K562 (cell line): ENCODE data around the gene PELI2. TPM values are rescaled to one million over a fixed set of nuclear protein-coding genes. Genes with fewer than 3 reads are reported as not detected.

Source experiments
- ATAC-seq: fragments of 200-7000 bp; cut with Tn5 transposase; 3 replicates; pipeline ENCODE4 v1.9.1; 2020; ENCODE audit warnings: moderate library complexity
- BruUV-seq: library from RNA; stranded (reverse); fragments of 400-500 nt; replicated peaks from 2 replicates; lab custom pipeline; 2021; lab: Mats Ljungman, UMichigan
- CTCF ChIA-PET: fragments of 300-600 bp; formaldehyde crosslinking; extraction: SDS; loops from one replicate; lab custom pipeline; 2021; ENCODE audit warnings: low intra/inter-chr PET ratio; lab: Yijun Ruan, JAX
- POLR2A ChIA-PET: fragments of 300-600, 350-650 bp; sonication (Branson Sonifier 250); formaldehyde crosslinking; extraction: SDS; loops from one replicate; lab custom pipeline; 2021; ENCODE audit warnings: antibody characterized with exemption, inconsistent platforms; lab: Yijun Ruan, JAX
- DNase-seq, 4 experiments: peaks; one replicate each; pipeline versions ENCODE4 v3.0.0 to v3.0.0-alpha.2; 2011 to 2018; ENCODE audit warnings: low spot score in 3 of 4, mixed read lengths in 3 of 4; ENCODE audit errors: extremely low read depth in 1 of 4
- FAIRE-seq: peaks from 2 replicates; lab custom pipeline; 2011; peaks lifted over from hg19 to GRCh38; lab: Jason Lieb, UNC
- H2AFZ ChIP-seq: 2 replicates; pipeline ENCODE4 v1.6.0; 2011; ENCODE audit warnings: low read depth, low read length, control low read depth, inconsistent platforms
- H3K27ac ChIP-seq: fragments of 200-600 bp; 3 replicates; pipeline ENCODE4 v1.8.0; 2011; ENCODE audit warnings: low read depth, mild to moderate bottlenecking, control low read depth, inconsistent platforms, low read length, moderate library complexity, mixed read lengths; ENCODE audit errors: extremely low read depth
- H3K27me3 ChIP-seq, 2 experiments: fragments of 300-600 bp in 1 of 2; 2 replicates in 1 of 2; 3 replicates in 1 of 2; pipeline versions ENCODE4 v1.6.0 to v1.8.0; 2011; ENCODE audit warnings: inconsistent platforms in 2 of 2, low read length in 2 of 2, mild to moderate bottlenecking in 1 of 2, mixed read lengths in 1 of 2, moderate library complexity in 1 of 2; ENCODE audit not compliant: control insufficient read depth in 2 of 2, insufficient read depth in 2 of 2
- H3K36me3 ChIP-seq: fragments of 300-600 bp; 3 replicates; pipeline ENCODE4 v1.8.0; 2011; ENCODE audit warnings: mild to moderate bottlenecking, low read length, inconsistent platforms; ENCODE audit not compliant: control insufficient read depth, insufficient read depth
- H3K4me1 ChIP-seq, 2 experiments: fragments of 200-600 bp in 1 of 2; replicated peaks in 1 of 2; 2 replicates in 1 of 2; 3 replicates in 1 of 2; pipeline versions ENCODE4 v1.5.1 to v1.8.0; 2011; ENCODE audit warnings: inconsistent platforms in 2 of 2, low read length in 2 of 2, mild to moderate bottlenecking in 1 of 2, mixed read lengths in 1 of 2, moderate library complexity in 1 of 2; ENCODE audit not compliant: control insufficient read depth in 2 of 2, insufficient read depth in 2 of 2
- H3K4me2 ChIP-seq: 2 replicates; pipeline ENCODE4 v1.6.1; 2011; ENCODE audit warnings: low read length, control low read depth, inconsistent platforms, mixed read lengths; ENCODE audit not compliant: insufficient read depth
- H3K4me3 ChIP-seq: fragments of 200-600 bp; sonication (generic), shearing (Covaris generic); 2 replicates; pipeline ENCODE4 v1.5.1; 2016; ENCODE audit warnings: control low read depth, inconsistent platforms
- H3K79me2 ChIP-seq: fragments of 200-600 bp; 3 replicates; pipeline ENCODE4 v1.8.0; 2011; ENCODE audit warnings: low read length, inconsistent platforms; ENCODE audit not compliant: control insufficient read depth, insufficient read depth
- H3K9ac ChIP-seq, 2 experiments: 2 replicates each; pipeline versions ENCODE4 v1.6.0 to v1.6.1; 2011; ENCODE audit warnings: low read depth in 2 of 2, low read length in 2 of 2, control low read depth in 1 of 2, inconsistent platforms in 1 of 2, mild to moderate bottlenecking in 1 of 2, mixed read lengths in 1 of 2; ENCODE audit not compliant: insufficient read depth in 1 of 2
- H3K9me1 ChIP-seq: one replicate; pipeline ENCODE4 v1.6.0; 2011; ENCODE audit warnings: inconsistent platforms, mild to moderate bottlenecking, low read length, moderate library complexity; ENCODE audit not compliant: control insufficient read depth, insufficient read depth
- H3K9me3 ChIP-seq: replicated peaks from 2 replicates; pipeline ENCODE4 v1.5.1; 2011; ENCODE audit warnings: low read depth, low read length, inconsistent platforms; ENCODE audit not compliant: control insufficient read depth, insufficient read depth
- H4K20me1 ChIP-seq: replicated peaks from 2 replicates; pipeline ENCODE4 v1.6.1; 2011; ENCODE audit warnings: low read length, inconsistent platforms, mixed read lengths; ENCODE audit not compliant: control insufficient read depth, insufficient read depth
- BRF2 ChIP-seq: IDR thresholded peaks from 3 replicates; pipeline ENCODE4 v1.6.1; 2011; ENCODE audit warnings: borderline replicate concordance, mild to moderate bottlenecking; ENCODE audit not compliant: insufficient read length, insufficient read depth
- CBX8 ChIP-seq: fragments of 200-600 bp; sonication (generic); IDR thresholded peaks from 2 replicates; pipeline ENCODE4 v1.6.1; 2012; ENCODE audit warnings: borderline replicate concordance, mixed run types, low read depth, mild to moderate bottlenecking, moderate library complexity, mixed read lengths, low read length, control low read depth, inconsistent platforms; ENCODE audit not compliant: poor library complexity, severe bottlenecking; ENCODE audit errors: extremely low read depth
- NCOA1 ChIP-seq: fragments of 450-650 bp; IDR thresholded peaks from 2 replicates; pipeline ENCODE4 v1.6.1; 2016; ENCODE audit warnings: low read depth
- PCBP1 ChIP-seq: fragments of 200-400 bp; formaldehyde crosslinking; IDR thresholded peaks from 2 replicates; pipeline ENCODE4 v1.6.1; 2018; ENCODE audit warnings: mild to moderate bottlenecking, low read depth, low read length; ENCODE audit not compliant: poor library complexity, severe bottlenecking
- REST ChIP-seq, 2 experiments: fragments of 450-650 bp; formaldehyde crosslinking in 1 of 2; IDR thresholded peaks; 2 replicates each; pipeline versions ENCODE4 v1.4.0 to v1.6.1; 2014 to 2020; ENCODE audit warnings: mild to moderate bottlenecking in 2 of 2, borderline replicate concordance in 1 of 2, low read depth in 1 of 2
- WGBS: fragments of 100-300 bp; shearing (Covaris generic); methylation state at CpG from one replicate; pipeline ENCODE4 v1.1.6; 2016; ENCODE audit warnings: low coverage, mixed read lengths; ENCODE audit not compliant: insufficient coverage; ENCODE audit errors: missing lambda C conversion rate; 5-methylcytosine and 5-hydroxymethylcytosine counted together
- in situ Hi-C: fragments of 300-500 bp; cut with MboI; formaldehyde crosslinking; loops from 4 replicates; pipeline ENCODE4 v1.15.0; 2018; ENCODE audit warnings: inconsistent platforms, mixed read lengths
- intact Hi-C: fragments of 100-400 bp; cut with micrococcal nuclease; formaldehyde crosslinking; loops from 2 replicates; pipeline ENCODE4 v1.14.2; 2022
- polyA plus RNA-seq, 8 experiments: library from polyadenylated mRNA; depleted of rRNA in 4 of 8; stranded (reverse) in 5 of 8; unstranded in 3 of 8; fragments of >200 nt; fragmentation: Nextera tagmentation in 2 of 8; fragmentation: Illumina TruSeq in 1 of 8; extraction: Ambion mirVana in 2 of 8; extraction: Trizol in 1 of 8; gene quantifications; 2 replicates each; pipeline versions ENCODE4 v1.2.1 to v1.2.3, GENCODE V29; 2011 to 2014; ENCODE audit warnings: inconsistent platforms in 1 of 8, missing spikeins in 1 of 8
- total RNA-seq, 7 experiments: library from RNA; depleted of rRNA in 6 of 7; stranded (reverse); fragments of >200 nt in 6 of 7; fragmentation: Illumina TruSeq in 2 of 7; extraction: Trizol in 2 of 7; gene quantifications; 2 replicates each; pipeline versions ENCODE4 v1.2.1 to v1.2.3, GENCODE V29; 2011 to 2021; ENCODE audit warnings: low replicate concordance in 1 of 7

Gene PELI2
- total and polyA plus RNA-seq, 9 of the 15 experiments (the other 6 are each of a cell fraction or from before 2014, with no cell fraction given): 0.20 to 1.5 (median 0.44) TPM

GRCh38 chr14:56121816-56122215 lies 3.6 kb downstream of the PELI2 start:
- in situ Hi-C loops (no loop called here), intact Hi-C loops (no loop called here)
- CTCF ChIA-PET: no interaction called here
- Histone ChIP-seq H4K20me1 (no peaks in the 10 kb centered on the region), H3K9me1 (no peaks in the 10 kb centered on the region), H3K4me1 (peaks cover 0 to 19% of the 10 kb centered on the region in 2 experiments; a peak in 2 of 5 replicates), H3K9ac (no peak overlapping the region), H3K4me3 (no peak overlapping the region), H3K79me2 (no peaks in the 10 kb centered on the region), H3K9me3 (no peaks in the 10 kb centered on the region), H2AFZ (no peak overlapping the region), H3K4me2 (no peak overlapping the region), H3K36me3 (no peaks in the 10 kb centered on the region), H3K27me3 (peaks cover 11 to 16% of the 10 kb centered on the region in 2 experiments), H3K27ac (no peak overlapping the region)
- no TSS peak for BruUV-seq
- no peak for FAIRE-seq
- WGBS: 21% methylated on average over 3 of the region's 3 CpGs
- DNase-seq: no peak
- peak; percentile 35 for TF ChIP-seq CBX8
- TF ChIP-seq NCOA1: no peak
- ATAC-seq: no peak
- POLR2A ChIA-PET: no interaction called here

GRCh38 chr14:56122301-56122700 lies 4.1 kb downstream of the PELI2 start:
- ATAC-seq (no peak), DNase-seq (no peak), FAIRE-seq (no peak)
- intact Hi-C loops (no loop called here), in situ Hi-C loops (no loop called here)
- H3K27me3 ChIP-seq: peaks cover 11 to 16% of the 10 kb centered on the region in 2 experiments
- H3K9ac ChIP-seq: no peak overlapping the region
- CTCF ChIA-PET: no interaction called here
- no peaks in the 10 kb centered on the region for H3K36me3 ChIP-seq
- no peak overlapping the region for H2AFZ ChIP-seq
- POLR2A ChIA-PET: no interaction called here
- H3K27ac ChIP-seq: no peak overlapping the region
- H3K4me3 ChIP-seq: no peak overlapping the region
- H3K9me3 ChIP-seq: no peaks in the 10 kb centered on the region
- no peaks in the 10 kb centered on the region for H3K79me2 ChIP-seq
- WGBS: 4% methylated on average over 2 of the region's 2 CpGs
- BruUV-seq: no TSS peak
- H4K20me1 ChIP-seq: no peaks in the 10 kb centered on the region
- no peak overlapping the region for H3K4me2 ChIP-seq
- no peaks in the 10 kb centered on the region for H3K9me1 ChIP-seq
- H3K4me1 ChIP-seq: peaks cover 0 to 19% of the 10 kb centered on the region in 2 experiments; a peak in 2 of 5 replicates
- no peak for TF ChIP-seq BRF2
- TF ChIP-seq REST (IDR thresholded peaks at IDR 0.05; ENCODE audit: borderline replicate concordance): no peak
- TF ChIP-seq REST (CRISPR knock-in tag; IDR thresholded peaks at IDR 0.05; ENCODE audit: low read depth): no peak
- TF ChIP-seq PCBP1: no peak
